Esophagus muscularis mucosa (tissue), 3 donors: ENCODE measurements around the gene LRRC8D.

ENCODE experiments used
- POLR2A ChIP-seq: fragments of 450-650 bp; IDR thresholded peaks from one replicate; pipeline ENCODE4 v1.6.1; 2017; ENCODE audit warnings: antibody characterized with exemption, moderate library complexity, mild to moderate bottlenecking, low read depth
- TF ChIP-seq, protein P1 (sequence below), 3 experiments: fragments of 200-600 bp in 2 of 3; fragments of 450-650 bp in 1 of 3; sonication (generic) in 2 of 3; IDR thresholded peaks; one replicate each; pipeline ENCODE4 v1.5.1; 2017 to 2019; ENCODE audit warnings: antibody characterized with exemption in 3 of 3, mild to moderate bottlenecking in 2 of 3, moderate library complexity in 1 of 3

DNA sequence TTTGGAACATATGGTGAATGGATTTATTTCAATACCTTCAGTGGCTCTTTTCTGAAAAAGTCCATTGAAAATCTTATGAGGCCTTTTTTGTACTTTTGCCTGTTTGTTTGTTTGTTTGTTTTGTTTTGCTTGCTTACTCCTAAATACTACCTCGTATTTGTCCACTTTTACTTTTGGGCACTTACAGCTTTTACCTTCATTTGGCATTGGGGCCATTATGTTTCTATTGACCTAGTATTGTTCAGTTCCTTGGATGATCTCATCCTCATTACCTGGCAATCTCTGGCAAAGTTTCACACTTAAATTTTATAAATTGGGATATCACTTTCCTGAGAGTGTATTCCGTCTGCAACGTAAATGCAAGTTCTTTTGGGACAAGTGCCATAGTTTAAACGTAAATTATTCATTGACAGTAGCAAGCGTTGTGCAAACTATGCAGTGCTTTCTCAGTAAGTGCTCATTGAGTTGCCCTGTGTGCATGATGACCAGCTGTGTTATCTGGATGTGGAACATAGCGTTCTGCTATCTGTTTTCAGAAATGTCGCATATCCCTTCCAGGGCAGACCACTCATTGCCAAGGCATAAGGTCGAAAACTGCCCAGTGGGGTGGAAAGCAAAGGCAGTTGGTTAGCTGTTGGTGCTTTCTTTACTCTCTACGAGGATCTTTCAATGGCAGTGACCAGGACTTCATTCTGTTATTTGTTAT, 51.1 kb downstream of the LRRC8D start:
- no peak for TF ChIP-seq POLR2A
- TF ChIP-seq, protein P1, sequence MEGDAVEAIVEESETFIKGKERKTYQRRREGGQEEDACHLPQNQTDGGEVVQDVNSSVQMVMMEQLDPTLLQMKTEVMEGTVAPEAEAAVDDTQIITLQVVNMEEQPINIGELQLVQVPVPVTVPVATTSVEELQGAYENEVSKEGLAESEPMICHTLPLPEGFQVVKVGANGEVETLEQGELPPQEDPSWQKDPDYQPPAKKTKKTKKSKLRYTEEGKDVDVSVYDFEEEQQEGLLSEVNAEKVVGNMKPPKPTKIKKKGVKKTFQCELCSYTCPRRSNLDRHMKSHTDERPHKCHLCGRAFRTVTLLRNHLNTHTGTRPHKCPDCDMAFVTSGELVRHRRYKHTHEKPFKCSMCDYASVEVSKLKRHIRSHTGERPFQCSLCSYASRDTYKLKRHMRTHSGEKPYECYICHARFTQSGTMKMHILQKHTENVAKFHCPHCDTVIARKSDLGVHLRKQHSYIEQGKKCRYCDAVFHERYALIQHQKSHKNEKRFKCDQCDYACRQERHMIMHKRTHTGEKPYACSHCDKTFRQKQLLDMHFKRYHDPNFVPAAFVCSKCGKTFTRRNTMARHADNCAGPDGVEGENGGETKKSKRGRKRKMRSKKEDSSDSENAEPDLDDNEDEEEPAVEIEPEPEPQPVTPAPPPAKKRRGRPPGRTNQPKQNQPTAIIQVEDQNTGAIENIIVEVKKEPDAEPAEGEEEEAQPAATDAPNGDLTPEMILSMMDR (IDR thresholded peaks at IDR 0.05), result no peak
